ENCODE results near the gene CDH12.
"Not testable (repeated sequence)": the region's sequence is repeated elsewhere in the genome, so short reads cannot be mapped to it uniquely, and the experiment has no call there.

CDH12 gene

GRCh38 chr5:22852807-22853660 is at the start of gene CDH12:
Gene CDH12, minus strand, starts transcription at chr5:22853344.
- DNase-seq: no peak

- no peak for DNase-seq
These were observed 48.7 kb upstream of the CDH12 start for GRCh38 chr5:22901885-22902284.

GRCh38 chr5:22900801-22901310 is 47.7 kb upstream of the CDH12 start:
- no peak for DNase-seq

- DNase-seq: no peak
These were observed 46.2 kb upstream of the CDH12 start for GRCh38 chr5:22899341-22899740.

DNA sequence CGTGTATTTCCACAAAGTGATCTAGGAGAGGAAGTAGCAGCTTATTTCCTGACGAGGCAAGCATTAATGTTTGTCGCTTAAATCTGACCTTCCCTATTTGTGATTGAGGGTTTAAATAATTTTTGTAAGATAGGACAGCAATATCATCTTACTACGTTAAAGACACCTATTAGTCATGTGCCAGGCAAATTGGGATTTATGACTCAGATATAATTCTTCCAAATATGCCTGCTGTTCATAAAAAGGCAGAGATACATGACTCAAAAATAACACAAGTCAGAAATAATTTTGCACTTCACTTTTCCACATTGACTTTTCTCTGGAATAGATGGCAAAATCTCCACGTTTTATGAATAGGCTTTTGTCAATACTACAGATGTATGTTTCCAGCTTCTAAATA is 43.0 kb upstream of the CDH12 start:
- no peak for DNase-seq

- no peak for DNase-seq
These were observed 39.3 kb upstream of the CDH12 start for GRCh38 chr5:22892441-22892840.

GRCh38 chr5:22889720-22890119 is 36.6 kb upstream of the CDH12 start:
- no peak for DNase-seq

- DNase-seq: no peak
These were observed 34.4 kb upstream of the CDH12 start for GRCh38 chr5:22887566-22887965.

DNA sequence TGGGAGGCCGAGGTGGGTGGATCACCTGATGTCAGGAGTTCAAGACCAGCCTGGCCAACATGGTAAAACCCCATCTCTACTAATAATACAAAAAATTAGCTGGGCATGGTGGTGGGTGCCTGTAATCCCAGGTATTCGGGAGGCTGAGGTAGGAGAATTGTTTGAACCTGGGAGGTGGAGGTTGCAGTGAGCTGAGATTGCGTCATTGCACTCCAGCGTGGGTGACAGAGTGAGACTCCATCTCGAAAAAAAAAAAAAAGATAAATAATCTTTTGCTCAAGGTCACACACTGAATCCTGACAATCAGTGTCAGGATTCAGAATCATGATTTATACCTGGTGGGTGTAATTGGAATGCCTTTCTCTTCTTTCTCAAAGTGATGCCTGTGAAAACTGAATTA is 5.8 kb upstream of the CDH12 start:
- DNase-seq: not testable (repeated sequence)

DNA sequence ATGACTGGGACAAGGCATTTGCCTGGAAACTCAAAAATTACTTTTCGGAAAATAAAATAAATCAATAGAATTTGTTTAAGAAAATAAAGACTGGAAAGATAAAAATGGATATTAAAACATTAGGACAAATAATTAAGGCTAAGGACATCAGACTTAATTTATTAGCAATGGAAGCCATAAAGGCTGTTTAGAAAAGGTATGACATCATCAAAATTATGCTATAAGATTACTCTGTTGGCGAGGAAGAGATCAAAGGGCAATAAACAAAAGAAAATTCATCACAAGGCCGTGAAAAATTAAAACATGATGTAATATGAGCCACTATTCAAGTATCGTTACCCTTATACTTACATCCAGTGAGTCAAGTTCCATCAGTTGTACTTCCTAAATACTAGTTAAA is 2.7 kb upstream of the CDH12 start:
- DNase-seq: no peak

DNA sequence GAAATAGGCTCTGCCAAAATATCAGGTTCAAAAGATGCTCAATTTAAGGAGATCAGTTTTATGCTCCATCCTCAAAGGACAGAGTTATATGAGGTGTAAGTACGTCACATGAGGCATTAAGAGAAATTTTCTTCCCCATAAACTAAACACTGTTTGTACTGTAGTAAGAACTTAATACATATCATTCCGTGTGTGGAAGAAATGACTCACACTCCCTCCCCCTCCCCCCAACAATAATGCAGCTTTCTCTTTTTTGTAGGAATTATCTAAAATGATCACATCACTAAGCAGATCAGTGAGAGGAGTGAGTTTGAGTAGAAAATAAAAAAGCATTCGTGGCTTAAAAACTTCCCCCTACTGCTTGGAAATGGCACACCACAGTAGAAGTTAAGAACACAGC is 2.2 kb downstream of the CDH12 start:
- no peak for DNase-seq

GRCh38 chr5:22846693-22847092 is 6.5 kb downstream of the CDH12 start:
- no peak for DNase-seq

GRCh38 chr5:22844636-22845035 is 8.5 kb downstream of the CDH12 start:
- DNase-seq: no peak

GRCh38 chr5:22844155-22844554 is 9.0 kb downstream of the CDH12 start:
- DNase-seq: no peak

DNA sequence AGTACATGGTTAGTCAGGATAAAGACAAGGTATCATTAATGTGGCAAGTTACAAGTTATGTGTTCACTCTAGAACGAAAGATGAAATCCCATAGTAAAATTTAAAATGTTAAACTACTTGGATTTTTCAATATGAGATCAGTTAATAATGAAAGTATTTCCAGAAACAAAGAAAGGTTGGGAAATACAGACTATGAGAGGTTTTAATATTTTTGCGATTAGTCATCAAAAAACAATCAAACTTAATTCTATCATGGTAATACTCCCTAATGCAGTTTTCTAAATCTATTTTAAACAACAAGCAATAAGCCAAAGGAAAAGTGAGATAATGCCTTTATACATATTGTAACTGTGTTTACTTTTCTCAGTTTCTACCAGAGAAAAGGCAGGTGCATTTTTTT is 10.6 kb downstream of the CDH12 start:
- DNase-seq: no peak

GRCh38 chr5:22837803-22838202 is 15.3 kb downstream of the CDH12 start:
- no peak for DNase-seq

DNA sequence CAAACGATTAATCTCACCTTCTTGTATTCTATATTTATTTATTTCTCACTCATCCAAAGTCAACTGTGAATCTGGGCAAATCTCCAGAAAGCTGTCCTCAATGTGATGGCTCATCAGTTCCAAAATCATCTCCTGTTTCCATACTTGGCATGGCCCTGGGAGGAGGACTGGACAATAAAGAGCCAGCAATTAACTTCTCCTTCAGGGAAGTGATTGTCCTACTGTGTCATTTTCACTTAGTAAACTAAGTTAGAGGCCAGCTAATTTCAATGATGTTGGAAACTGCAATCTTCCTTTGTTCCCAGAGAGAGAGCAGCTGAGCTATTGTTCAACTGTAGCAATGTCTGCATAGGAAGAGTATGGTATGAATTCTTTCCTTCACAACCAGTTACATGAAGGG is 17.5 kb downstream of the CDH12 start:
- no peak for DNase-seq

DNA sequence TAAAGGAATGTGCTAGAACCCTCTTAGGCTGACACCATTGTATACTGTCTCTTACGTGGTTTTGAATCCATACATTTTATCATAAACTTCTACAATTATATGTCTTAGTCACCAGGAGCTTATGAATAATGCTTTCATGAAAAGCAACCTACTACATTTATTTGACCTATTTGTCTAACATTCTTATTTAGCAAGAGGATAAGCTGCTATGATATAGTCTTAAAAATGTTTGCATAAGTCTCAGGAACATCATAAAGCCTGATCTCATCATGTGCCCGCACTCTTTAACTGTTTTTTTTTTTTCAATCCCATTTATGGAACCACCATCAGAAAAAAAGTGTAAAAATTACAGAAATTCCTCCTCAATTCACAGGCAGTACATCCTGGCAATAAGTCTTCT is 59.7 kb downstream of the CDH12 start:
- no peak for DNase-seq

GRCh38 chr5:22787807-22788206 is 65.3 kb downstream of the CDH12 start:
- no peak for DNase-seq

DNA sequence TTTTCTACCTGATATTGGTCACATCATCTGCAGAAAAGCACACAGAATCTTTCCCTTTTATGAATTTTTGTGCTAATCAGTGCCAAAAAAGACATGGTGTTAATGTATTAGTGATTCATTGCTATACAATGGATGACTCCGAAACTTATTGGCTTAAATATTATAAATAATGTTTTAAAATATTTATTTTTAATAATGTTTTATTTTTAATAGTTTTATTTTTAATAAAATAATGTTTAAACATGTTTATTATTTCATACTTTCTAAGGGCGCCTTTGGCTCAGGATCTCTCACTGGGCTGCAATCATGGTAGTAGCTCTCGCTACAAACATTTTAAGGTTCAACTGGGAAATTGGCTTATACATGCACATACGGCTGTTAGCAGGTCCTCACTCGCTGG is 65.7 kb downstream of the CDH12 start:
- no peak for DNase-seq

- no peak for DNase-seq
These were observed 72.4 kb downstream of the CDH12 start for GRCh38 chr5:22780756-22781155.

GRCh38 chr5:22779499-22779898 is 73.6 kb downstream of the CDH12 start:
- no peak for DNase-seq

GRCh38 chr5:22776285-22776684 is 76.9 kb downstream of the CDH12 start:
- DNase-seq: no peak

GRCh38 chr5:22774214-22774613 is 78.9 kb downstream of the CDH12 start:
- not testable (repeated sequence) for DNase-seq

- DNase-seq: no peak
These were observed 88.4 kb downstream of the CDH12 start for GRCh38 chr5:22764736-22765135.
